Keratinocyte (primary cell): Measurements from ENCODE around the gene GP1BB. TPM values are rescaled to one million over a fixed set of nuclear protein-coding genes. Genes with fewer than 3 reads are reported as not detected.

Experiments used
- DNase-seq: peaks from one replicate; pipeline ENCODE4 v3.0.0-alpha.2; 2011; ENCODE audit warnings: low read depth, missing footprints, low spot score
- FAIRE-seq: peaks from 2 replicates; lab custom pipeline; 2011; peaks lifted over from hg19 to GRCh38; lab: Jason Lieb, UNC
- H2AFZ ChIP-seq: 2 replicates; pipeline ENCODE4 v1.6.0; 2012; ENCODE audit warnings: low read length, control low read depth, inconsistent platforms; ENCODE audit not compliant: control insufficient read depth
- H3K27ac ChIP-seq: 2 replicates; pipeline ENCODE4 v1.5.1; 2011; ENCODE audit warnings: low read length; ENCODE audit not compliant: control insufficient read depth, insufficient read depth
- H3K27me3 ChIP-seq: 3 replicates; pipeline ENCODE4 v1.6.0; 2011; ENCODE audit warnings: low read length; ENCODE audit not compliant: control insufficient read depth, insufficient read depth; ENCODE audit errors: extremely low read depth
- H3K36me3 ChIP-seq, 2 experiments: 2 replicates in 1 of 2; 3 replicates in 1 of 2; pipeline ENCODE4 v1.5.1; 2011; ENCODE audit warnings: low read length in 2 of 2, mild to moderate bottlenecking in 1 of 2; ENCODE audit not compliant: control insufficient read depth in 2 of 2, insufficient read depth in 2 of 2; ENCODE audit errors: extremely low read depth in 1 of 2
- H3K4me1 ChIP-seq: 3 replicates; pipeline ENCODE4 v1.5.1; 2011; ENCODE audit warnings: low read length; ENCODE audit not compliant: control insufficient read depth, insufficient read depth; ENCODE audit errors: extremely low read depth
- H3K4me2 ChIP-seq: 3 replicates; pipeline ENCODE4 v1.6.0; 2011; ENCODE audit warnings: low read depth, low read length; ENCODE audit not compliant: control insufficient read depth, insufficient read depth; ENCODE audit errors: extremely low read depth
- H3K4me3 ChIP-seq, 3 experiments: fragments of 200-600 bp in 1 of 3; sonication (generic) in 1 of 3; 2 replicates in 2 of 3; 3 replicates in 1 of 3; pipeline ENCODE4 v1.5.1; 2011 to 2016; ENCODE audit warnings: low read length in 3 of 3, mild to moderate bottlenecking in 3 of 3, control low read depth in 2 of 3, inconsistent platforms in 1 of 3, low read depth in 1 of 3, mixed read lengths in 1 of 3, mixed run types in 1 of 3, moderate library complexity in 1 of 3; ENCODE audit not compliant: control insufficient read depth in 2 of 3, insufficient read depth in 2 of 3; ENCODE audit errors: extremely low read depth in 1 of 3
- H3K79me2 ChIP-seq: 2 replicates; pipeline ENCODE4 v1.6.0; 2012; ENCODE audit warnings: low read length; ENCODE audit not compliant: control insufficient read depth, insufficient read depth
- H3K9ac ChIP-seq: 3 replicates; pipeline ENCODE4 v1.6.0; 2011; ENCODE audit warnings: low read length; ENCODE audit not compliant: control insufficient read depth, insufficient read depth; ENCODE audit errors: extremely low read depth
- H3K9me1 ChIP-seq: 3 replicates; pipeline ENCODE4 v1.6.0; 2011; ENCODE audit warnings: low read length; ENCODE audit not compliant: control insufficient read depth, insufficient read depth; ENCODE audit errors: extremely low read depth
- H3K9me3 ChIP-seq: 2 replicates; pipeline ENCODE4 v1.5.1; 2012; ENCODE audit warnings: low read depth, low read length; ENCODE audit not compliant: control insufficient read depth
- H4K20me1 ChIP-seq: 3 replicates; pipeline ENCODE4 v1.6.0; 2011; ENCODE audit warnings: low read length; ENCODE audit not compliant: control insufficient read depth, insufficient read depth; ENCODE audit errors: extremely low read depth
- EZH2 ChIP-seq: IDR thresholded peaks from one replicate; pipeline ENCODE4 v1.6.1; 2012; ENCODE audit warnings: inconsistent platforms, mild to moderate bottlenecking, low read length, moderate library complexity
- dilution Hi-C: fragments of 300-500 bp; cut with MboI; formaldehyde crosslinking; loops from one replicate; pipeline ENCODE4 v1.7.0; 2020; ENCODE audit warnings: low sequenced_read_pairs; ENCODE audit not compliant: extremely low pct_ligation_motif_present
- polyA plus RNA-seq, 5 experiments: library from polyadenylated mRNA; depleted of rRNA in 3 of 5; stranded (reverse) in 3 of 5; stranded (forward) in 1 of 5; unstranded in 1 of 5; fragments of >200 nt; gene quantifications; 1 replicate in 1 of 5; 2 replicates in 3 of 5; 3 replicates in 1 of 5; pipeline versions ENCODE4 v1.2.1 to v1.2.3, GENCODE V29; 2011 to 2012; ENCODE audit warnings: missing spikeins in 2 of 5, low read depth in 1 of 5, low replicate concordance in 1 of 5
- TF ChIP-seq, protein P1 (sequence below), 3 experiments: IDR thresholded peaks in 1 of 3; conservative IDR thresholded peaks in 1 of 3; optimal IDR thresholded peaks in 1 of 3; 2 replicates in 2 of 3; 3 replicates in 1 of 3; pipeline versions ENCODE3 to v1.5.1; 2011; ENCODE audit warnings: low read length in 3 of 3, mild to moderate bottlenecking in 3 of 3, moderate library complexity in 2 of 3, control low read depth in 1 of 3, inconsistent platforms in 1 of 3; ENCODE audit not compliant: insufficient read depth in 2 of 3; ENCODE audit errors: extremely low read depth in 1 of 3

GP1BB gene
- polyA plus RNA-seq, 1 donor (not counting 4 experiments of a cell fraction or from before 2014, with no cell fraction given), result 0.05 TPM

DNA sequence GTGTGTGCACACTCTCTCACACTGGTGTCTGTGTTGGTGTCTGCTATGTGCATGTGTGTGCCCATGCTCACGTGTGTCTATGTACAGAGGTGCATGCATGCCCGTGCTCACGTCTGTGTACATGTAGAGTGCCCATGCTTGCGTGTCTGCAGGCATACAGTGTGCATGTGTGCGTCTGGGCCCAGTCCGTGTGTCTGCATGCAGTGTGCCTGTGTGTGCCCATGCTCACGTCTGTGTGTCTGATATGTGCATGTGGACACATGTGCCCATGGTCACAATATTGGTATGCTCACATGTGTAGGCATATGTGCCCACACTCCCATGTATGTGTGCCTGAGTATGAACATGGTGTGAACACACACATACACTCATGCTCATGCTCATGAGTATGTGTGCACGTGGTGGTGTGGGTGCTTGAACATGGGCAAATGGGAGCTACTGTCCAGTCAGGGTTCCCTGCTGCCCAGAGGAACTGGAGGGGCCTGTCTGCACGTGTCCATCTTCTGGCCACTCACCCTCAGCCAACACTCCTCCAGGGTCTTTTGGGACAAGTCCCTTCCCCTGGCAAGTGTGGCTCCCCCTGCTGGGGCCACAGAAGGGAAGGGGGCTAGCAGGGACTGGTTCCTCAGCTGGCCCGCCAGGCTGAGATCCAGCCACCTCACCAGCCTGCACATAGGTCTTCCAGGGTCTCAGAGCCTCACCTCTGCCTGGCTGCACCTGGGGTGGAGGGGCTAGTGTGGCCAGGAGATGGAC, 29.9 kb downstream of the GP1BB start:
- Histone ChIP-seq H3K36me3 (no peaks in the 10 kb centered on the region), H3K4me3 (no peak overlapping the region), H3K27ac (no peak overlapping the region), H3K9me3 (no peaks in the 10 kb centered on the region), H3K9ac (no peak overlapping the region), H4K20me1 (no peaks in the 10 kb centered on the region), H3K27me3 (peaks cover 42% of the 10 kb centered on the region), H3K79me2 (no peaks in the 10 kb centered on the region), H3K4me1 (no peaks in the 10 kb centered on the region), H2AFZ (no peak overlapping the region), H3K4me2 (no peak overlapping the region), H3K9me1 (no peaks in the 10 kb centered on the region)
- TF ChIP-seq, protein P1, sequence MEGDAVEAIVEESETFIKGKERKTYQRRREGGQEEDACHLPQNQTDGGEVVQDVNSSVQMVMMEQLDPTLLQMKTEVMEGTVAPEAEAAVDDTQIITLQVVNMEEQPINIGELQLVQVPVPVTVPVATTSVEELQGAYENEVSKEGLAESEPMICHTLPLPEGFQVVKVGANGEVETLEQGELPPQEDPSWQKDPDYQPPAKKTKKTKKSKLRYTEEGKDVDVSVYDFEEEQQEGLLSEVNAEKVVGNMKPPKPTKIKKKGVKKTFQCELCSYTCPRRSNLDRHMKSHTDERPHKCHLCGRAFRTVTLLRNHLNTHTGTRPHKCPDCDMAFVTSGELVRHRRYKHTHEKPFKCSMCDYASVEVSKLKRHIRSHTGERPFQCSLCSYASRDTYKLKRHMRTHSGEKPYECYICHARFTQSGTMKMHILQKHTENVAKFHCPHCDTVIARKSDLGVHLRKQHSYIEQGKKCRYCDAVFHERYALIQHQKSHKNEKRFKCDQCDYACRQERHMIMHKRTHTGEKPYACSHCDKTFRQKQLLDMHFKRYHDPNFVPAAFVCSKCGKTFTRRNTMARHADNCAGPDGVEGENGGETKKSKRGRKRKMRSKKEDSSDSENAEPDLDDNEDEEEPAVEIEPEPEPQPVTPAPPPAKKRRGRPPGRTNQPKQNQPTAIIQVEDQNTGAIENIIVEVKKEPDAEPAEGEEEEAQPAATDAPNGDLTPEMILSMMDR (optimal IDR thresholded peaks at IDR 0.05 in 1 of 3, IDR thresholded peaks at IDR 0.05 in 1 of 3, conservative IDR thresholded peaks at IDR 0.05 in 1 of 3; ENCODE audit: extremely low read depth in 1 of 3, insufficient read depth in 2 of 3, low read length in 3 of 3), result peak in 1 of 3 experiments; percentile 14
- TF ChIP-seq EZH2, result no peak
- FAIRE-seq (no peak), DNase-seq (no peak)
- dilution Hi-C loops, result no loop called here

DNA sequence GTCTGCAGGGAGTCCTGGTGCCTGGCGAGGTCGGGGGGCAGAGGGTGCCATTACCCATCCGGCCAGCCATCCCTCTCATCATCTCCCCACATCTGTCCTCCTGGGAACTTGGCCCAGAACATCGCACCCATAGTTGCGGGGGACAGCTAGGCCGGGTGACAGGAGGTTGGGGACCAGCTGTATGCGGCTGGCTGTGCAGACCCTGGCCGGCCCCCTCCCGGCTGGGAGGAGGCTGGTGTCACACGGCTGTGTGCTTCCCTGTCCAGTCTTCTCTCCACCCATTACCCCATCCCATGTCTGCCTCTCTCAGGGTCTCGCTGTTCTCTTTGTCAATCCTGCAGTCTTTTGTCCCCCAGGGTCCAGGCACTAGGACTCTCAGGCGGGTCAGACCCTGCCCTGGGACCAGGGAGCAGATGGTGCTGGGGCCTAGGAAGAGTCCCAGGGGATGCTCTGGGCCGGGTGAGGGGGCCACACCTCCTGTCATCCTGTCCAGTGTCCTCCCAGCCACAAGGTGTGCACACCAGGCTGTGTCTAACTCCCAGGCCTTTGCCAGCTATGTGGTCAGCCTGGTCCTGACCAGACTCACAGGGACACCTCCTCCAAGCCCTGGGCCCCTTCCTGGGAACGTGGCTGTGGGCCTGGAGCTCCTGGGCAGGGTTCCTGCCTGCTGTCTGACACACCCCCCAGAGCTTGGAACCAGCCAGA, 30.8 kb downstream of the GP1BB start:
- Histone ChIP-seq H3K4me2 (no peak overlapping the region), H3K4me1 (no peaks in the 10 kb centered on the region), H4K20me1 (no peaks in the 10 kb centered on the region), H3K4me3 (no peak overlapping the region), H3K36me3 (no peaks in the 10 kb centered on the region), H3K9ac (no peak overlapping the region), H3K27ac (no peak overlapping the region), H3K9me1 (no peaks in the 10 kb centered on the region), H2AFZ (no peak overlapping the region), H3K9me3 (no peaks in the 10 kb centered on the region), H3K79me2 (no peaks in the 10 kb centered on the region), H3K27me3 (peaks cover 49% of the 10 kb centered on the region)
- no peak for TF ChIP-seq EZH2
- TF ChIP-seq, protein P1 (optimal IDR thresholded peaks at IDR 0.05 in 1 of 3, IDR thresholded peaks at IDR 0.05 in 1 of 3, conservative IDR thresholded peaks at IDR 0.05 in 1 of 3; ENCODE audit: extremely low read depth in 1 of 3, insufficient read depth in 2 of 3, low read length in 3 of 3), result no peak
- FAIRE-seq, result no peak
- dilution Hi-C loops, result no loop called here
- no peak for DNase-seq
